Fibroblast of mammary gland (primary cell): ENCODE data around the gene CACHD1.

Experiments
- DNase-seq: peaks from one replicate; pipeline ENCODE4 v3.0.0-alpha.2; 2010; ENCODE audit warnings: low read depth
- H3K4me3 ChIP-seq: 2 replicates; pipeline ENCODE4 v1.5.1; 2011; ENCODE audit warnings: low read depth, mild to moderate bottlenecking, low read length, moderate library complexity; ENCODE audit not compliant: control insufficient read depth
- CTCF ChIP-seq: conservative IDR thresholded peaks from 2 replicates; pipeline ENCODE4 v1.5.1; 2011; ENCODE audit warnings: low read depth, low read length, inconsistent platforms; ENCODE audit not compliant: control insufficient read depth, insufficient read depth

Gene CACHD1

GRCh38 chr1:64490213-64490818 is 20.4 kb downstream of the CACHD1 start:
- no peak overlapping the region for H3K4me3 ChIP-seq
- no peak for TF ChIP-seq CTCF
- no peak for DNase-seq

- no peak overlapping the region for H3K4me3 ChIP-seq
- no peak for TF ChIP-seq CTCF
- DNase-seq, result no peak
Observed at GRCh38 chr1:64492424-64492823, 22.5 kb downstream of the CACHD1 start.

GRCh38 chr1:64493831-64494230 is 23.9 kb downstream of the CACHD1 start:
- no peak for TF ChIP-seq CTCF
- no peak for DNase-seq
- no peak overlapping the region for H3K4me3 ChIP-seq

GRCh38 chr1:64494659-64495058 is 24.7 kb downstream of the CACHD1 start:
- no peak overlapping the region for H3K4me3 ChIP-seq
- no peak for TF ChIP-seq CTCF
- DNase-seq, result no peak

GRCh38 chr1:64495878-64496277 is 25.9 kb downstream of the CACHD1 start:
- TF ChIP-seq CTCF, result no peak
- H3K4me3 ChIP-seq, result no peak overlapping the region
- no peak for DNase-seq

- H3K4me3 ChIP-seq, result no peak overlapping the region
- no peak for DNase-seq
- TF ChIP-seq CTCF, result no peak
Observed at GRCh38 chr1:64496606-64497005, 26.7 kb downstream of the CACHD1 start.
